ENCODE measurements around the gene PTTG1. TPM values are rescaled to one million over a fixed set of nuclear protein-coding genes. Genes with fewer than 3 reads are reported as not detected.

PTTG1 gene
- total and polyA plus RNA-seq, 2 donors (not counting 1 experiment from before 2014, with no cell fraction given): 8.1 to 15.4 TPM

DNA sequence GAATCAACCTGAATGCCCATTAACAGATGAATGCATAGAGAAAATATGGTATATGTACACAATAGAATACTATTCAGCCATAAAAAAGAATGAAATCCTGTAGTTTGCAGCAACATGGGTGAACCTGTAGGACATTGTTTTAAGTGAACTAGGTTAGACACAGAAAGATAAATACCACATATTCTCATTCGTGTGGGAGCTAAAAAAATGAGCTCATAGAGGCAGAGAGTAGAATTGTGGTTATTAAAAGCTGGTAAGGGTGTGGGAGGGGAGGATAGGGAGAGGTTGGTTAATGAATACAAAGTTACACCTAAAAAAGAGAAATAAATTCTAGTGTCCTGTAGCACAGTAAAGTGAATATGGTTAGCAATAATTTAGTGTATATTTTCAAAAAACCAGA is 23.5 kb downstream of the PTTG1 start:
- no peaks in the 10 kb centered on the region for H4K20me1 ChIP-seq (ENCODE audit: control insufficient read depth, insufficient read depth, low read length, poor library complexity, severe bottlenecking)
- TF ChIP-seq EZH2 (IDR thresholded peaks at IDR 0.05; ENCODE audit: borderline replicate concordance, insufficient read depth, low read depth, low read length, poor library complexity, severe bottlenecking) (no peak), CTCF (IDR thresholded peaks at IDR 0.05) (no peak)
- ChIA-PET CTCF (no interaction called here), POLR2A (no interaction called here)
- no peaks in the 10 kb centered on the region for H3K36me3 ChIP-seq (replicated peaks in 1 of 2; ENCODE audit: control extremely low read depth in 1 of 2, control insufficient read depth in 1 of 2, extremely low read depth in 1 of 2, insufficient read depth in 2 of 2, low read length in 1 of 2)
- H3K9me3 ChIP-seq (ENCODE audit: control extremely low read depth in 1 of 3, control insufficient read depth in 2 of 3, insufficient read depth in 1 of 3, low read length in 2 of 3): no peaks in the 10 kb centered on the region
- intact Hi-C loops (cut with micrococcal nuclease): no loop called here
- no CpG with 5 or more reads among the region's 1 CpG for WGBS (ENCODE audit: insufficient coverage)
- H3K79me2 ChIP-seq (ENCODE audit: control insufficient read depth, insufficient read depth, low read length): no peaks in the 10 kb centered on the region
- H3K27me3 Mint-ChIP-seq: no peaks in the 10 kb centered on the region
- H3K9ac ChIP-seq (ENCODE audit: low read length): no peak overlapping the region
- H3K27me3 ChIP-seq (replicated peaks in 1 of 4; ENCODE audit: control extremely low read depth in 1 of 4, control insufficient read depth in 3 of 4, insufficient read depth in 4 of 4, low read length in 3 of 4): no peaks in the 10 kb centered on the region
- peaks cover 7% of the 10 kb centered on the region for H3K4me1 Mint-ChIP-seq
- DNase-seq (no peak), ATAC-seq (ENCODE audit: low read depth) (no peak)
- no peak overlapping the region for H3K4me3 Mint-ChIP-seq
- H3K4me3 ChIP-seq (ENCODE audit: control extremely low read depth in 1 of 5, extremely low read depth in 1 of 5, insufficient read depth in 1 of 5, low read depth in 2 of 5, low read length in 4 of 5): no peak overlapping the region
- no peak overlapping the region for H3K27ac Mint-ChIP-seq
- no peak overlapping the region for H2AFZ ChIP-seq (ENCODE audit: insufficient read depth, low read depth, low read length, poor library complexity, severe bottlenecking)
- no peak overlapping the region for H3K27ac ChIP-seq (ENCODE audit: low read length in 2 of 2)
- no peaks in the 10 kb centered on the region for H3K4me1 ChIP-seq (ENCODE audit: control insufficient read depth in 2 of 2, insufficient read depth in 2 of 2, low read length in 2 of 2)
- H3K4me2 ChIP-seq (replicated peaks; ENCODE audit: low read depth, low read length, poor library complexity, severe bottlenecking): no peak overlapping the region
- H3K9me3 Mint-ChIP-seq (ENCODE audit: insufficient read depth): no peaks in the 10 kb centered on the region

DNA sequence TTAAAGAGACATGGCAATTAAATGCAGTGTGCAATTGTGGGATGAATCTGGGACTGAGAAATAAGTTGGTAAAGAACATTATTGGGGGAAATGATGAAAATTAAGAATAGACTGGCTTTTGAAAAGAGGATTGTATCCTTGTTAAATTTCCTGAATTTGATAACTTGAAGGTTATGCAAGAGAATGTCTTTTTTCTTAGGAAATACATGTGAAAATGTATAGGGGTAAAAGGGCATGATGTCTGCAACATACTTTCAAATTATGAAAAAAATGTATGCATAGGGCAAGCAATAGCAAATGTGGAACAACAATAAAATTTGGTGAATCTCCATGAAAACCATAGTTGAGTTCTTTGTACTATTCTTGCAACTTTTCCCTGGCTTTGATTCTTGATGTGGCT is 24.1 kb downstream of the PTTG1 start:
- Histone ChIP-seq H4K20me1 (ENCODE audit: control insufficient read depth, insufficient read depth, low read length, poor library complexity, severe bottlenecking) (no peaks in the 10 kb centered on the region), H3K9ac (ENCODE audit: low read length) (no peak overlapping the region), H3K4me3 (ENCODE audit: control extremely low read depth in 1 of 5, extremely low read depth in 1 of 5, insufficient read depth in 1 of 5, low read depth in 2 of 5, low read length in 4 of 5) (no peak overlapping the region), H3K27me3 (replicated peaks in 1 of 4; ENCODE audit: control extremely low read depth in 1 of 4, control insufficient read depth in 3 of 4, insufficient read depth in 4 of 4, low read length in 3 of 4) (no peaks in the 10 kb centered on the region), H3K4me2 (replicated peaks; ENCODE audit: low read depth, low read length, poor library complexity, severe bottlenecking) (no peak overlapping the region), H3K9me3 (ENCODE audit: control extremely low read depth in 1 of 3, control insufficient read depth in 2 of 3, insufficient read depth in 1 of 3, low read length in 2 of 3) (no peaks in the 10 kb centered on the region), H3K27ac (ENCODE audit: low read length in 2 of 2) (no peak overlapping the region), H3K79me2 (ENCODE audit: control insufficient read depth, insufficient read depth, low read length) (no peaks in the 10 kb centered on the region), H2AFZ (ENCODE audit: insufficient read depth, low read depth, low read length, poor library complexity, severe bottlenecking) (no peak overlapping the region), H3K4me1 (ENCODE audit: control insufficient read depth in 2 of 2, insufficient read depth in 2 of 2, low read length in 2 of 2) (no peaks in the 10 kb centered on the region), H3K36me3 (replicated peaks in 1 of 2; ENCODE audit: control extremely low read depth in 1 of 2, control insufficient read depth in 1 of 2, extremely low read depth in 1 of 2, insufficient read depth in 2 of 2, low read length in 1 of 2) (no peaks in the 10 kb centered on the region)
- TF ChIP-seq CTCF (IDR thresholded peaks at IDR 0.05) (no peak), EZH2 (IDR thresholded peaks at IDR 0.05; ENCODE audit: borderline replicate concordance, insufficient read depth, low read depth, low read length, poor library complexity, severe bottlenecking) (no peak)
- intact Hi-C loops (cut with micrococcal nuclease): no loop called here
- Mint-ChIP-seq H3K27me3 (no peaks in the 10 kb centered on the region), H3K4me3 (no peak overlapping the region), H3K4me1 (peaks cover 8% of the 10 kb centered on the region), H3K9me3 (ENCODE audit: insufficient read depth) (no peaks in the 10 kb centered on the region), H3K27ac (no peak overlapping the region)
- ChIA-PET CTCF (no interaction called here), POLR2A (no interaction called here)
- DNase-seq (no peak), ATAC-seq (ENCODE audit: low read depth) (no peak)

Measured in B cell (primary cell).